Measurements from ENCODE around the gene ADGRA3. TPM values are rescaled to one million over a fixed set of nuclear protein-coding genes. Genes with fewer than 3 reads are reported as not detected.

The ADGRA3 gene
- total RNA-seq, 4 donors from 2014 or later: 17.8 to 48.8 (median 32.4) TPM

GRCh38 chr4:22552812-22553211 lies 36.9 kb upstream of the ADGRA3 start:
- TF ChIP-seq CTCF (IDR thresholded peaks at IDR 0.05) (no peak), POLR2AphosphoS5 (IDR thresholded peaks at IDR 0.05) (no peak), POLR2A (IDR thresholded peaks at IDR 0.05) (no peak), EP300 (IDR thresholded peaks at IDR 0.05) (no peak)
- H3K36me3 ChIP-seq: no peaks in the 10 kb centered on the region
- H3K27me3 ChIP-seq: no peaks in the 10 kb centered on the region
- 70 to 81% methylated on average over 2 to 3 of the region's 3 CpGs for WGBS, 2 donors (ENCODE audit: low coverage in 1 of 2)
- no peaks in the 10 kb centered on the region for H3K4me1 ChIP-seq
- no peaks in the 10 kb centered on the region for H3K9me3 ChIP-seq
- no peak for ATAC-seq
- no peak overlapping the region for H3K27ac ChIP-seq
- no peak overlapping the region for H3K4me3 ChIP-seq

DNA sequence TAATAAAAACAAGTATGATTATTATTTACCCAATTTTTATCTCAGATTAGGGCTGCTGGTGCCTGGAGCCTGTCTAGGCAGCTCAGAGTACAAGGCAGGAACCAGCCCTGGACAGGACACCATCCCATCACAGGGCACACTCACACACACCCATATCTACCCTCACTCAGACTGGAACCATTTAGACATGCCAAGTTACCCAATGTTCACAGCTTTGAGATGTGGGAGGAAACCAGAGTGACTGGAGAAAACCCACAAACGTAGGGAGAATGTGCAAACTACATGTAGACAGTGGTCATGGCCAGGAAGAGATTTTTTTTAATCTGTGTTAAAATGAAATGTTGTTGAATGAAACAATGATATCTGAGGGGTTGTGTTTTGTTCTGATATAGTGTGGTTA lies 35.7 kb upstream of the ADGRA3 start:
- Histone ChIP-seq H3K4me3 (no peak overlapping the region), H3K4me1 (no peaks in the 10 kb centered on the region), H3K9me3 (no peaks in the 10 kb centered on the region), H3K36me3 (no peaks in the 10 kb centered on the region), H3K27me3 (no peaks in the 10 kb centered on the region), H3K27ac (no peak overlapping the region)
- no peak for TF ChIP-seq EP300 (IDR thresholded peaks at IDR 0.05)
- no peak for ATAC-seq
- 69 to 88% methylated on average over 1 of the region's 1 CpG for WGBS, 2 donors (ENCODE audit: low coverage in 1 of 2)

GRCh38 chr4:22546299-22546698 lies 30.4 kb upstream of the ADGRA3 start:
- TF ChIP-seq EP300 (IDR thresholded peaks at IDR 0.05) (no peak), POLR2AphosphoS5 (IDR thresholded peaks at IDR 0.05) (no peak), CTCF (IDR thresholded peaks at IDR 0.05) (no peak), POLR2A (IDR thresholded peaks at IDR 0.05) (no peak)
- no peak for ATAC-seq
- Histone ChIP-seq H3K4me3 (no peak overlapping the region), H3K27ac (no peak overlapping the region), H3K4me1 (no peaks in the 10 kb centered on the region), H3K36me3 (no peaks in the 10 kb centered on the region), H3K27me3 (no peaks in the 10 kb centered on the region), H3K9me3 (no peaks in the 10 kb centered on the region)
- 81 to 94% methylated on average over 3 of the region's 3 CpGs for WGBS, 2 donors (ENCODE audit: low coverage in 1 of 2)

- no peak for ATAC-seq
- WGBS, 2 donors (ENCODE audit: low coverage in 1 of 2): 46 to 85% methylated on average over 2 of the region's 2 CpGs
- H3K4me3 ChIP-seq: no peak overlapping the region
- no peak overlapping the region for H3K27ac ChIP-seq
- H3K36me3 ChIP-seq: no peaks in the 10 kb centered on the region
- no peak for TF ChIP-seq CTCF (IDR thresholded peaks at IDR 0.05)
- TF ChIP-seq EP300 (IDR thresholded peaks at IDR 0.05): no peak
- no peak for TF ChIP-seq POLR2A (IDR thresholded peaks at IDR 0.05)
- TF ChIP-seq POLR2AphosphoS5 (IDR thresholded peaks at IDR 0.05): no peak
- H3K9me3 ChIP-seq: peaks cover 0 to 13% (median 0%) of the 10 kb centered on the region in 3 donors
- no peaks in the 10 kb centered on the region for H3K4me1 ChIP-seq
- H3K27me3 ChIP-seq: no peaks in the 10 kb centered on the region
Measured at GRCh38 chr4:22539251-22539650, 23.4 kb upstream of the ADGRA3 start.

DNA sequence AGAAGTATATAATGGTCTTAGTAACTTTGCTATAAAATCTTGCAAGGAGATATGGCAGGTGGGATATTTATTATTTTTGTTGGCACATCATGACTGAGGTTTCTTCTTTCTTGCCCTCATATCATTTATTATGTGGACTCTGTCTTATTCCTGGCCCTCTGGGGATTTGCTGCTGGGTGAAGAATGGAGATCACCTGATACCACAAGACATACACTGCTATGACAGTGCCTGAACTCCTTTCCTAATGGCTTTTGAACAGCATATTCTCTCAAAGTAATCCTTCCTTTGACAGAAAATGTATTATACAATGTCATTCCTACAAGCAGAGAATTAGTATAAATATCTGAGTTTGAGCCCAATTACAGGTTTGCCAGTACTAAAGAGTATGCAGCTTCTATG lies 22.0 kb upstream of the ADGRA3 start:
- Histone ChIP-seq H3K36me3 (no peaks in the 10 kb centered on the region), H3K4me1 (no peaks in the 10 kb centered on the region), H3K27ac (no peak overlapping the region), H3K4me3 (no peak overlapping the region), H3K9me3 (peaks cover 0 to 20% (median 0%) of the 10 kb centered on the region in 3 donors), H3K27me3 (no peaks in the 10 kb centered on the region)
- TF ChIP-seq POLR2AphosphoS5 (IDR thresholded peaks at IDR 0.05) (no peak), POLR2A (IDR thresholded peaks at IDR 0.05) (no peak), EP300 (IDR thresholded peaks at IDR 0.05) (no peak), CTCF (IDR thresholded peaks at IDR 0.05) (no peak)
- ATAC-seq: no peak
